SJCRH30 (cell line): ENCODE data around the gene SH2D2A. TPM values are rescaled to one million over a fixed set of nuclear protein-coding genes. Genes with fewer than 3 reads are reported as not detected.

Experiments used
- DNase-seq, 2 experiments: peaks; one replicate each; pipeline ENCODE4 v3.0.0-alpha.2; 2015 to 2020
- H3K27ac ChIP-seq: fragments of 250-450 bp; sonication (Bioruptor Pico); 2 replicates; pipeline ENCODE4 v1.5.1; 2020; ENCODE audit warnings: mild to moderate bottlenecking, moderate library complexity
- H3K27me3 ChIP-seq: fragments of 250-450 bp; sonication (Bioruptor Pico); 2 replicates; pipeline ENCODE4 v1.5.1; 2020; ENCODE audit warnings: mild to moderate bottlenecking, moderate library complexity
- H3K36me3 ChIP-seq: fragments of 250-450 bp; sonication (Bioruptor Pico); 2 replicates; pipeline ENCODE4 v1.5.1; 2020; ENCODE audit warnings: mild to moderate bottlenecking, moderate library complexity
- H3K4me1 ChIP-seq: fragments of 250-450 bp; sonication (Bioruptor Pico); 2 replicates; pipeline ENCODE4 v1.5.1; 2020; ENCODE audit warnings: mild to moderate bottlenecking, moderate library complexity
- H3K4me3 ChIP-seq: fragments of 250-450 bp; sonication (Bioruptor Pico); 2 replicates; pipeline ENCODE4 v1.5.1; 2020; ENCODE audit warnings: mild to moderate bottlenecking, moderate library complexity
- H3K9me3 ChIP-seq: fragments of 250-450 bp; sonication (Bioruptor Pico); replicated peaks from 2 replicates; pipeline ENCODE4 v1.5.1; 2020; ENCODE audit warnings: mild to moderate bottlenecking, moderate library complexity
- total RNA-seq: library from RNA; depleted of rRNA; stranded (reverse); fragments of >200 nt; shearing (Covaris generic); gene quantifications from 2 replicates; pipeline ENCODE4 v1.2.3, GENCODE V29; 2014

SH2D2A gene
- total RNA-seq, 1 experiment from 2014 or later = not detected

GRCh38 chr1:156842618-156843300 lies 26.1 kb upstream of the SH2D2A start:
- Histone ChIP-seq H3K27ac (no peak overlapping the region), H3K36me3 (no peaks in the 10 kb centered on the region), H3K9me3 (no peaks in the 10 kb centered on the region), H3K27me3 (no peaks in the 10 kb centered on the region; the same call in 1 of the 2 replicates), H3K4me3 (no peak overlapping the region), H3K4me1 (no peaks in the 10 kb centered on the region)
- DNase-seq = no peak

DNA sequence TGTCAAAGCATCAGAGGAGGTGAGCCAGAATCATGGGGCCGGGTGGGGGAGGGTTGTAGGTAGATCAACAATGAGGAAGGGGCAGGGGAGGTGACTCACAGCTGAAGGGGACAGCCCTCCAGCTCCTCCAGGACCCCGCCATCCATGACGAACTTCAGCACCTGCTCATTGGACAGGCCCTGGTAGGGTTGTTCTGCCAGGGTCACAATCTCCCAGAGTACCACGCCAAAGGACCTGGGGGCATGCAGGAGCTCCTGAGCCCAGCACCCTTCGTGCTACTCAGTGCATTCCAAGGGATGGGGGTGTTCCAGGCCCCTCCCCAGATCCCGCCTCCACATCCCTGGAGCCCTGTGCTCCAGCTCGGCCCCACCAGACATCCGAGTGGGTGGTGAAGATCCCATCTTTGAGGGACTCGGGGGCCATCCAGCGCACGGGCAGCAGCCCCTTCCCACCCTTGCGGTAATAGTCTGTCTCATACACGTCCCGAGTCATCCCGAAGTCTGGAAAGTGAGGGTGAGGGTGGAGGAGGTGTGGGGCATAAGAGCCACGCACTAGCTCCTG lies 24.7 kb upstream of the SH2D2A start:
- Histone ChIP-seq H3K36me3 (no peaks in the 10 kb centered on the region), H3K27ac (no peak overlapping the region), H3K27me3 (no peaks in the 10 kb centered on the region; the same call in 1 of the 2 replicates), H3K4me1 (no peaks in the 10 kb centered on the region), H3K9me3 (no peaks in the 10 kb centered on the region), H3K4me3 (no peak overlapping the region)
- no peak for DNase-seq

GRCh38 chr1:156840898-156841279 lies 24.2 kb upstream of the SH2D2A start:
- Histone ChIP-seq H3K27me3 (no peaks in the 10 kb centered on the region; the same call in 1 of the 2 replicates), H3K4me3 (no peak overlapping the region)
- no peak for DNase-seq

DNA sequence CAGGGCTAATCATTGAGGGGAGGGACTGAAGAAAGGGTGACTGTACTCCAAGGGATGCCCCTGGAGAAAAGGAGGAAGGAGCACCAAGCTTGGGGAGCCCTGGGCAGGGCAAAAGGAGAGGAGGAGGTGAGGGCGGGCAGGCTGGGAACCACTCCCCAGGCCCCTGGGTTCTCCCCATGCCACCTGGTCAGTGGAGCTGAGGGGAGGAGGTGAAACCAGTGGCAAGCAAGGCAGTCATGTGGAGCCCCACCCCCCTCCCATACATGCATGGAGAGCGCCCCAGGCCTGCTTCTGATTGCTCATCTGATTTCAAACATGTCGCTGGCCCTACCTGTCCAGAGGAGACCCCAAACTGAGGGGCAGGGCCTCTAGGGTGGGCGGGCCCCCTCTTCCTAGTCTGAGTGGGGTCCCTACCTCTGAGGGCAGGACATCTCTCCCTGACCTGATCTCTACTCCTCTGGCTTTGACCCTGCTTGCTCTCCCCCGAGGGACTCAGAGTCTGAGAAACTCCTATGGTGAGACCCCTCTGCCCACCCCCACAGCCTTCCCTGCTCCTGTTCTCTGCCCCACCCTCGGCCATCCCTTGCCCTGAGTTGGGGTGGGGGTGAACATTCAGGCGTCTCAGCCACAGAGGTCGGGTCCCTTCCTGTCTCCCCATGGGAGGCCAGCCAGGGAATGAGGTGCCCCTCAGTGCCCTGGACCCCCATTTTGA lies 23.7 kb upstream of the SH2D2A start:
- no peak for DNase-seq
- H3K27ac ChIP-seq = no peak overlapping the region
- no peaks in the 10 kb centered on the region; the same call in 1 of the 2 replicates for H3K27me3 ChIP-seq
- no peak overlapping the region for H3K4me3 ChIP-seq
- no peaks in the 10 kb centered on the region for H3K36me3 ChIP-seq
- H3K9me3 ChIP-seq = no peaks in the 10 kb centered on the region
- H3K4me1 ChIP-seq = no peaks in the 10 kb centered on the region

More at GRCh38 chr1:156840898-156841279, 24.2 kb upstream of the SH2D2A start:
- no peaks in the 10 kb centered on the region for H3K4me1 ChIP-seq
- no peaks in the 10 kb centered on the region for H3K9me3 ChIP-seq
- H3K36me3 ChIP-seq = no peaks in the 10 kb centered on the region
- no peak overlapping the region for H3K27ac ChIP-seq

- H3K4me3 ChIP-seq = no peak overlapping the region
- DNase-seq = no peak
- no peaks in the 10 kb centered on the region for H3K4me1 ChIP-seq
- no peaks in the 10 kb centered on the region; the same call in 1 of the 2 replicates for H3K27me3 ChIP-seq
- no peaks in the 10 kb centered on the region for H3K36me3 ChIP-seq
- no peaks in the 10 kb centered on the region for H3K9me3 ChIP-seq
- no peak overlapping the region for H3K27ac ChIP-seq
Measured at GRCh38 chr1:156839426-156840109, 22.9 kb upstream of the SH2D2A start.

DNA sequence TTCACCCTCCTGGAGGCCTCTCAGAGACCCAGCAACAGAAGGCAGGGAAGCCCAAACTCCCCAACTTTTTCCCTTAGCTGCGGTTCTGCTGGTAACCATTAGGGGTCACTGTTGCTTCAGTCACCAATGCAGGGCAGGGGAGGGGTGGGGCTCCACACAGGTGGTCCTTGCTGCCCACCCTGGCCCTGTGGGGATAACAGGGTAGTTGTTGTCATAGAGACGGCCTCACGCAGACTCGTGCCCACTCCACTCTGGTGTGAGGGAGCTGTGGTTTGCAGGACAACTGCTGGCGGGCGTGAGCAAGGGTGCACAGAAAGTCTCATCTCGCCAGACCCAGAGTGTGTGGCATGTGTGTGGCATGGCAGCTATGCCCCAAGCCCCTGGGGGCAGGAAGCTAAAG lies 22.3 kb upstream of the SH2D2A start:
- Histone ChIP-seq H3K27ac (no peak overlapping the region), H3K9me3 (no peaks in the 10 kb centered on the region), H3K4me1 (no peaks in the 10 kb centered on the region), H3K36me3 (no peaks in the 10 kb centered on the region), H3K27me3 (no peaks in the 10 kb centered on the region; the same call in 1 of the 2 replicates), H3K4me3 (no peak overlapping the region)
- DNase-seq = peak; percentile 31 to 64

DNA sequence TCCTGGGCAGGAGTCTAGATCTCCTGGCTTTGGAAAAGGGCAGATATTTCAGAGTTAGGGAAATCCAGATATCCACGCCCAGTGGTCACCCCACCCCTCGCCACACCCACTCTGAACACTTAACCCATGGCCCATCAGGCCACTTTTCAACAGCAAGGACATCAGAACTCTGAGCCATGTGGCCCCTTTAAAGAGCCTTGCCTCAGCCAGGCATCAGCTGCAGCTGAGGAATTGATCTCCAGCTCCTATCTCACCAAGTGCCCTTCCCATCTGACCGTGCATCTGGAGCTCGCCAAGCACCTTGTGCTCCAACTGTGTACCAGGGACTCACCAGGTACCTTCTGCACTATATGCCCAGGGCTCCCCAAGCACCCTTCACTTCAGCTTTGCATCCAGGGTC lies 20.2 kb upstream of the SH2D2A start:
- Histone ChIP-seq H3K36me3 (no peaks in the 10 kb centered on the region), H3K9me3 (no peaks in the 10 kb centered on the region), H3K4me3 (no peak overlapping the region), H3K27me3 (peaks cover 4% of the 10 kb centered on the region; the same call in 1 of the 2 replicates), H3K4me1 (no peaks in the 10 kb centered on the region), H3K27ac (no peak overlapping the region)
- DNase-seq = no peak

GRCh38 chr1:156836041-156836654 lies 19.5 kb upstream of the SH2D2A start:
- Histone ChIP-seq H3K36me3 (no peaks in the 10 kb centered on the region), H3K27ac (no peak overlapping the region), H3K4me3 (no peak overlapping the region), H3K9me3 (no peaks in the 10 kb centered on the region), H3K4me1 (no peaks in the 10 kb centered on the region), H3K27me3 (peaks cover 4% of the 10 kb centered on the region; the same call in 1 of the 2 replicates)
- DNase-seq = no peak

GRCh38 chr1:156834322-156834721 lies 17.7 kb upstream of the SH2D2A start:
- Histone ChIP-seq H3K4me1 (no peaks in the 10 kb centered on the region), H3K36me3 (no peaks in the 10 kb centered on the region), H3K4me3 (no peak overlapping the region), H3K27ac (no peak overlapping the region), H3K27me3 (peaks cover 4% of the 10 kb centered on the region; the same call in 1 of the 2 replicates), H3K9me3 (no peaks in the 10 kb centered on the region)
- no peak for DNase-seq

DNA sequence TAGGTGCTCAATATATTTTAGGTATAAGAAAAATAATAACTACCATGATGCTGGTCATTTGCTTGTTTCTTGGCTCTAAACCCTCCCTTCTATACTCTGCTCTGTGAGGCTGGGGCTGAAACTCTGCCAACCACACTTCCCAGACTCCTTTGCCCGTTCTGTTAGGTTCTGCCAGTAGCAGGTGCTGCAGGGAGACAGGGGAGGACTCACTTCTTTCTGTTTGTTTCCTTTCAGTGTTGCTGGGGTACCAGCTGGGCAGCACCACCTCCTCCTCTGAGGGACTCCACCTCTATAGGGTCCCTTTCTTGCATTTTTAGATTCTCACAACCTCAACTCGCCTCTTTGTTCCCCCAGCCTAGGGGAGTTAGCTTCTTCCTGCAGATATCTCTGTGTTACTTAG lies 17.0 kb upstream of the SH2D2A start:
- Histone ChIP-seq H3K4me1 (no peaks in the 10 kb centered on the region), H3K27me3 (peaks cover 7% of the 10 kb centered on the region), H3K27ac (no peak overlapping the region), H3K4me3 (no peak overlapping the region), H3K36me3 (no peaks in the 10 kb centered on the region), H3K9me3 (no peaks in the 10 kb centered on the region)
- DNase-seq = no peak

GRCh38 chr1:156832434-156832833 lies 15.8 kb upstream of the SH2D2A start:
- H3K9me3 ChIP-seq = no peaks in the 10 kb centered on the region
- H3K27ac ChIP-seq = no peak overlapping the region
- H3K4me3 ChIP-seq = no peak overlapping the region
- peaks cover 11% of the 10 kb centered on the region for H3K27me3 ChIP-seq
- H3K4me1 ChIP-seq = no peaks in the 10 kb centered on the region
- no peaks in the 10 kb centered on the region for H3K36me3 ChIP-seq
- DNase-seq = no peak

DNA sequence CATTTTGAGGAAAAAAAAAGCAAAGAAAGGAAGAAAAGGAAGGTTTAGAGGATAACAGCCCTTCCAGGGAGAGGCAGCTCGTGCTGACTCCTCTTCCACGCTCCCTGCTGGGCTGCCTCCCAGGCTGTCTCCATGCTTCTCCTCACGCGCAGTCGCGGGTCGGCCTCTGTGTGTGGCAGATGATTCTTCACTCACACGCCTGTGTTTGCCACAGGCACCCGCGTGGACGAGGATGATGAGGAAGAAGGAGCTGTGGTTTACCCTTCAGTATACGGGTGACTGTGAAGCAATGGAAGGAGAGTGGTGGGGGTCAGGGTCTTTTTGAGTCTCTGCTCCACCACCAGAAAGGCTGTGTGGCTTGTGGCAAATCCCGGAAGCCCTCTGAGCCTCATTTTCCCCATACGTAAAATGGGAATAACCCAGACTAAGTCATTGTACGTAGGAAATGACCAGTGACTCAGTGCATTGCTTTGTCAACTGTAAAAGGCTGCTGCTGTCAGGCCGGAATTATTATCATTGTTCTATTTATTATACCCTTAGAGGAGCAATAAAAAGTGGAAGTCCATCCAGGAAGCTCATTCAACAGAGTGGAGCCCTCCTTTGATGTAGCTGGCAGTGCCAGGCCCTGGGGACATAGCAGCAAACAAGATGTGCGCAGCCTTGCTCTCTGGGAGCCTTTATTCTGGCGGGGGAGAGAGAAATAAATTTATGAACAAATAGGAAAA lies 11.9 kb upstream of the SH2D2A start:
- H3K4me1 ChIP-seq = no peaks in the 10 kb centered on the region
- no peak overlapping the region for H3K4me3 ChIP-seq
- H3K27me3 ChIP-seq = peaks cover 11% of the 10 kb centered on the region
- no peak for DNase-seq
- H3K27ac ChIP-seq = no peak overlapping the region
- no peaks in the 10 kb centered on the region for H3K9me3 ChIP-seq
- no peaks in the 10 kb centered on the region for H3K36me3 ChIP-seq

DNA sequence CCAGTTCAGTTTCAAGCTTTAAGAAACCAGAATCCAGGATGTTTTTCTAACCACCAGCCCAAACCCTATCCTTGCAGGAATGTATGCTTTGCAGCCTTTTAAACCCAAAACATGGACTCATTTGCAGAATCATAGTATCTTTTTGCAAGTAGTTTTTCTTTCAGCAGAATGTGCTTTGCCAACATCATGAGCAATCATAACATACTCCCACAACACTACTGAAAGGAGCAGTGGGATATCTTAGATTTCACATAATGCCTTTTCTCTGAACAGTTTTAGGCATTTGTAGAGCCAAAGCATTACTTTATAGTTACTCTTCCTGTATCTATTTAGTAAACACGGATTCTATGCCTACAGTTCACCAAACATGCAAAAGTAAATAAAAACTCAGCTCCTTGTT lies 10.0 kb upstream of the SH2D2A start:
- Histone ChIP-seq H3K36me3 (no peaks in the 10 kb centered on the region), H3K27me3 (peaks cover 7% of the 10 kb centered on the region), H3K9me3 (no peaks in the 10 kb centered on the region), H3K4me1 (no peaks in the 10 kb centered on the region), H3K4me3 (no peak overlapping the region), H3K27ac (no peak overlapping the region)
- DNase-seq = no peak

- Histone ChIP-seq H3K4me1 (no peaks in the 10 kb centered on the region), H3K4me3 (no peak overlapping the region), H3K27me3 (peaks cover under 1% of the 10 kb centered on the region; the same call in 1 of the 2 replicates), H3K27ac (no peak overlapping the region), H3K9me3 (no peaks in the 10 kb centered on the region), H3K36me3 (no peaks in the 10 kb centered on the region)
- DNase-seq = no peak
Measured at GRCh38 chr1:156823210-156823790, 6.7 kb upstream of the SH2D2A start.
